Activated CD8-positive, alpha-beta memory T cell treated with anti-CD3 and anti-CD28 coated beads, Interleukin-2, amount 50 U/mL, for 4 hours (primary cell): ENCODE data around the gene ATXN3L.

ENCODE experiments used
- DNase-seq: peaks from one replicate; pipeline ENCODE4 v3.0.0-alpha.2; 2020

Gene ATXN3L

DNA sequence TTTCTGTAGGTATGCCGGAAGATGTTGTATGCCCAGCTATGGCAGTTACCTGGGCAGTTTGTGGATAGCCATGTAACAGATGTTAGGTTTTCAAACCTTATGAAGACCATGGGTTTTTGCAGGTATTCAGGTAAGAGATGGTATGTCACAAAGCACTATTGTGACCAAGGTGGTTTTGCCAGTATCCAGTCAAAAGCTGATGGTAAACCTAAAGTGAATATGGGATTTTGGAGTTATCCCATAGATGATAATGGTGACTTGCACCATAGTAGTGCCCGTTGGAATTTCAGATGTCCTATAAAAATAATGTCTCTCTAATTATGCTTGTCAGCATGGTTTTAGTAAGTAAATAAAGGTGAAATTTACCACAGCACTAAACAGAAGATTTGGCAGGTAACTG is at the start of gene ATXN3L:
ATXN3L (minus strand) TSS at position 101 of the 400 bp plus-strand sequence. CDS start 119 bp downstream, outside the sequence.
- no peak for DNase-seq

DNA sequence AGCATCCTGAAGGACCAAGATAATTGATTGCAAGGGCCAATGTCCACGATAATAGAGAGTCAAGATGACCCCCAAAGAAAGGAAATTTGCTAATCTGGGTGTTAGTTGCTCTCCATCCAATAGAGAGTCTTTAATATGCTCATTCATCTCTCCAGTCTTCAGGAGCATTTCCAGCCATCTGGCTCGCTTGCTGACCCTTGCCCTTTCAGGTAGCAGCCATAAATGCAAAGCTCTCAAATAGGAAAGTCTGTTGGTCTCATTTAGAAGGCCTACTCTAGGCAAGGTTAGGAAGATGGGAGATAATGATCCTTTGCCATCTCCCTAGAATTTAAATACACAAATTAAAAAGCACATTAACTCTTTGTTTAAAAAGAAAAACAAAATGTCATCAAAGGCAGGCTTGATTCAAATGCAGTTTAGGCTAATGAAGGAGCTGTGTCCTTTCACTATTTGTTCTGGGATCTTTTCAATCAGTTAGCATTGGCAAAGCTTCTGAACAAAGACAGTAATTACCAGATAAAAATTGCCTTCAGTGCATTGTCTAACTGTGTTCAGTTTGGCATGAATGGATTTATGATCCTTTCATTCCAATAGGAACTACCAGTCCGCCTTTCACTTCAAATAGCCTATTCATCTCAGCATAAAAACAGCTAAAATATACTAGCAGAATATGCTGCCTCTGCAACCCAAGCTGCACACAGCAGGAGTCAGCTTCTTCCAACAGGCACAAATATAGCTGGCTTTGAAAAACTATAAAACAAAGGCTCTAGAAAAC is 49.6 kb upstream of the ATXN3L start:
- no peak for DNase-seq

DNA sequence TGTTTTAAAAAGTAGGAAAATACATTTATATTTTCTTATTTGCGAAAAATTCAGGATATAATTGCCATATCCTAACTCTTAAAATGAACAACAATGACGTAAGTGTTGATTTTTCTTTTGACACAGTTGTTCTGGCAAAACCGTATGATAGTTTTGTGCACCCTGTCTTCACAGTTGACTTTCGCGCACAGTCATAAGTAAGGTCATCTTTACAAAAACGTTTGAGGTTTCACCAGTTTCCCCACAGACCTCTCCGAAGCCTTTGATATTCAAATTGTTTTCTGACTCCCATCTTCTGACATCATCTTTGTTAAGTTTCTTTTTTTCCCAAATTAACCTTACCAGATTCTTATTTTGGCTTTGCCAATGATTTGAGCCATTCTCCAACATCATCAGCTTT is 48.1 kb upstream of the ATXN3L start:
- DNase-seq: no peak

DNA sequence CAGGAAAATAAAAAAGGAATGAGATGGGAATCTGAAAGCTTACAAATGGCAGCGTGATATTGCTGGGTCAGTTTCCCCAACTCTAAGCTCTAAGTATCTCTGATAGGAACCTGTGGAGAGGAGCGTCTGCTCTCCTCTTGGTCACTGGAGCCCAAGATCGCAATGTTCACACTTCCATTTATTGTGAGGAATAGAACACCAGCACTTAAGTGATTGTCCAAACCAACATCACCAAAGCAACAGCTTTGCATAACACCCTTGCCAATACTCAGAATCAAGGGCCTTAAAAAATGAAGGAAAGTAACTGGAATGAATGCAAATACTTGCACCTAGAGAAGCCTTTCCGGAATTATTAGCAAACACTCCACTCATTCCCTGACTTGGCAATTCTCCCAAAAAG is 46.8 kb upstream of the ATXN3L start:
- no peak for DNase-seq

DNA sequence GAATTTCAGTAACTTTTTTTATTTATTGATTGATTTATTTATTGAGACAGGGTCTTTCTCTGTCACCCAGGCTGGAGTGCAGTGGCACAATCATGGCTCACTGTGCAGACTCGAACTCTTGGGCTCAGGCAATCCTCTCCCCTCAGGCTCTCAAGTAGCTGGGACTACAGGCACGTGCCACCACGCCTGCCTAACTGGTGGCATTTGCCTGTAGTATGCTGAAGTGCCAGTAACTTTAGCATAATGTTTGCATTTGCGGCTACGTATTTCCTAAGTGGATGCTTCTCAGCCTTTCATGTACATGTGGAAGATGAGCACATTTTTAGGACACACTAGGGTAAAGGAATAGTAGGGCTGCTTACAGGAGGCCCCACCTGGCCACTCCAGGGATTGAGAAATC is 45.3 kb upstream of the ATXN3L start:
- DNase-seq: no peak

DNA sequence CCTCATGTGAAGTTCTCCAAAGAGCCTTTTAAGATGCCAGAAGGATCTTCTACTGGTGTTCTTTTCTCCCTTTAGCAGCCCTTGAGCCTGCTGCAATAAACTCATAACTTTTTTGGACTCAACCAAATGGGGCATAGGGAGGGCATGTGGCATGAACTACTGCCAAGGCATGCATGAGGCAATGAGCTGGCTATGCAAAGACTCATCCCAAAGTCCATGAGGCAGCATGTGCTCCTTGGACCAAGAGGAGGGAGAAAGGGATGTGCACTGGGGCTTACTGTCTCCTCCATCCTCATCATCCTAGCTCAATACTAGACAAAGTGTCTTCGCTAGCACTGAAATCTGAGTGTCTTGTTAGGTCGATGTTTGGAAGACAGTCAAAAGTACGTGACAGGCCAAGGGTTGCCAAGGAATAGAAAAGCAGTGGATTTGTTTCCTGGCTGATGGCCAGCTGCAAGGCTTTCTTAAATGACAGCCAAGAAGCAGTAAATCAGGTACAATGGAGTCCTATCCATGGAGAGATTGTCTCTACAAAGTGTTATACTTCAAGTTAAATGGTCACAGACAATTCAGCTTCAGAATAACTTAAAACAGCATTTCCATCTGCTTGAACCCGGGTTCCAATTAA is 44.5 kb upstream of the ATXN3L start:
- DNase-seq: no peak

DNA sequence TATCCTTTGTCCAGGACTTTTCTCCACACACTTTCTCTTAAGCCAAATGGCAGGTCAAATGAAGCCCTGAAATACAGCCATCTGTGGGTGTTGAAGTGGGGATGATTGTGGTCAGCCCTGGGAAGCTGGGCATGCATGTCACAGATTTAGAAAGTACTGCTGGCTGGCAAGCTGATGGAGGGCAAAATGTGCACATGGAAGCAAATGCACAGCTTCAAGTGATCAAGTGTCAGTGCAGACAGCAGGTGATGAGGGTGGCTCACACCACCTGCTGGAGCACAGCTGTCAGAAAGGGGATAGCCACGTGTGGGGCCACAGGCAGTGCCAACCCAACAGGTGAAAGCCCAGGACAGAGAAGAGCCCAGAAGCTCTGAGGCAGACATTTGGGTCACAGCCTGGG is 40.3 kb upstream of the ATXN3L start:
- no peak for DNase-seq

DNA sequence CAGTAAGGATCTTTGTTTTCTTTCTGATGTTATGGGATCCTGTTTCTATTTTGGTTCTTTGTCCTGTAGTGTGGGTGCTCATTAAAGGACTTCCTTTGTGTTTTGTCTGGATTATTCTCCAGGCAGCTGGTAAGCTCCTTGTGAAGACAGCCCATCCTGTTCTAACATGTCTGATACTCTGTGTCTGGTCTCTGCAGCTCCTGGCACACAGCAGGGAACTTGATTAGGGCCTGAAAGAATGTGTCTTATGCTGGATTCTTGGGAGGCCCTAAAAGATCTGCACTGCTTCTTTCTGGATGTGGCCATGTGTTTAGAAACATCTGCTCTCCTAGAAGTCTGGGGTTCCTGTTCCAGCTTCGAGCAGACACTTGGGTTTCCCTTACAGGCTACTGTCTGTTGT is 38.1 kb upstream of the ATXN3L start:
- DNase-seq: no peak

DNA sequence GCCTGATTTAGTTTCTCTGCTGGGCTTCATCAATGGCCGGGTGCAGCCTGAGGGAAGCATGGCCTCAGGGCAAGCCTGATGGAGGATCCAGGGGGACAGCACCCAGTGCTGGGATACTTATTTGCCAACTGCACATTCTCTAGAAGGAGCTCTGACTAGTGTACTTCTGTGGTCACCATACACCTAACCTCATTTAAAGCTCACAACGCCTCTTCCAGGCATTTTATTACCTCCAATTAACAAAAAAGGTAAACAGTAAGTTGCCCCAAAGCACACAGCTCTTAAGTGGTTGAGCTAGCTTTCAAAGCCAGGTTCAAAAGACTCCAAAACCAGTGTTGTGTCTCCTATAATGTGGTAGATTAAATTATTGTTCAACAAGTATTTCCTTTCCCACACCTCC is 26.8 kb upstream of the ATXN3L start:
- DNase-seq: no peak

DNA sequence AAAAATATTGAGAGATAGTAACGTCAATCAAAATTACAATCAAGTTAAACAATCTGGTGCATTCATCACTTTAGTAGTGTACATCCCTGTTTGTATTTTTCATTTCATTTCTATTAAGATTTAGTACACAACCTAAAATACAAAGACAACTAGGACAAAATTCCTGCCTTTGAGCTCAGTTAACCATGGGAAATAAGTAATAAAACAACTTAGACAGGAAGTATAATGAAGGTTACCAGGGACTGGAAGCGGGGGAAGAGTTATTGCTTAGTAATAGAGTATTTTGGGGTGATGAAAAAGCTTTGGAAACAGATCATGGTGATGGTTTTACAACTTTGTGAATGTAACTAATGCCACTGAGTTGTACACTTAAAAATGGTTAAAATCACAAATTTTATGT is 25.6 kb upstream of the ATXN3L start:
- no peak for DNase-seq

DNA sequence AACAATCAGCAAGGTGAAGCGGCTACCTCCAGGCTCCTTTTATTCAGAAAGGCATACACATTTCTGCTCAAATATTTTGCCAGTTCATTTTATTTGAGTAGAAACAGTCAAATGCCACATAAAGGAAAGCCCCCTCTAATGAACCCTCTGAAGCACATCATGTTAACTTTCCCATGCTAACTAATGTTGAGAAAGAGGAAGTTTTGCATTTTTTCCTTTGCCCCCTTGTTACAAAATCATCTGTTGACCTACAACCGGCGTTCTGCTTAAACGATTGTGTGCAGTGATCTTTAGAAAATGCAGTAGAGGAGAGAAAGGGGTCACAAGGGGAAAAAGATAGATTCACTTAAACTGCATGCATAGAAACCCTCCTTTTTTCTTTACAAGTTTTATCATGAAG is 25.2 kb upstream of the ATXN3L start:
- DNase-seq: no peak

DNA sequence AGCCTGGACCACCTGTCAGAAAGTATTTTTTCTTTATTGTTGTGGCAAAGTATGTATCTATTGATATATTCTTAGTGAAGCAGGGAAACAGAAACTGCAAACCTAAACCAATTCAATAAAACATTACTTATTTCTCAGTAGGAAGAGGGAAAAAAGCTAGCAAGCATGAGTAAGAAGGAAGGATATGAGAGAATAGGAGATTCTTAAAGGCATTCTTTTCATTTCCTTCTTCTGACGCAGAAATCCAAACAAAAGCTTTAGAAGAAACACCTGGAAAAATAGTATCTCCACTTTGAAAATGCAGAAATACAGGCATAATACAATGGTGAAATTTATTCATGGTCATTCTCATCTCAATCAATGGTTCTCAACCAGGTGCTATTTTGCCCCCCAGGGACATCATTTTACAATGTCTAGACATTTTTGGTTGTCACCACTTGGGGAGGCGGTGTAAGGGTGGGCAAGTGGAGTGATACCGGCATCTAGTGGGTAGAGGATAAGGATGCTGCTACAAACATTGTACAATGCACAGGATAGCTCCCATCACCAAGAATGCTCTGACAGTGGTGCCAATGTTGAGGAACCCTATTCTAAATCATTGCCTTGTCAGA is 21.7 kb upstream of the ATXN3L start:
- DNase-seq: no peak

DNA sequence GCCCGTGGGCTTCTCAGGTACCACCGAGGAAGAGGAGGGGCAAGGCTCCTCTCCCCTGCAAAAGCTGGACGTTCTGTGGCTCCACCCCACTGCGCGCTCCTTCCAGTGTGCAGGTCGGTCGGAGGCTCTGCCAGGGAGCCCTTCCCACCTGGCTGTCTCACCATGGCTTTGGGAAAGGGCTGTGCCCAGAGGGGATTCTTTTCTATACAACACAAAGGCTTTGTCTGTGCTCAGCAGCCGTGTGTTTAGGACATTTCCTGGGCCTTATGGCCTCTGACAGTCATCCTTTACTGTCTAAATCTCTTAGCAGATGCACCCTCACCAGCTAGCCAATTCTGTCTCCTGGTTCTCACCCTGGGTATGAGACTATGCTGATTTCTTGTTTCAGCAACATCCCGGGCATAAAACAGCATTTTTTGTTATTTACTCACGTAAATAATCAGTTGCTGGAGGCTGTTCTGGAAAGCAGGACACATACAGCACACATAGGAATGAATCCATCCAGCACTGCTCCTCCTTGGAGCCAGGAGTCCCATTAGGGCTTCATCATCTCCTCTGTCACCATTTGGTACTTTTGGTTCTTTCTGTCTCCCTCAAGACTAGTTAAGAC is 20.4 kb upstream of the ATXN3L start:
- DNase-seq: no peak

DNA sequence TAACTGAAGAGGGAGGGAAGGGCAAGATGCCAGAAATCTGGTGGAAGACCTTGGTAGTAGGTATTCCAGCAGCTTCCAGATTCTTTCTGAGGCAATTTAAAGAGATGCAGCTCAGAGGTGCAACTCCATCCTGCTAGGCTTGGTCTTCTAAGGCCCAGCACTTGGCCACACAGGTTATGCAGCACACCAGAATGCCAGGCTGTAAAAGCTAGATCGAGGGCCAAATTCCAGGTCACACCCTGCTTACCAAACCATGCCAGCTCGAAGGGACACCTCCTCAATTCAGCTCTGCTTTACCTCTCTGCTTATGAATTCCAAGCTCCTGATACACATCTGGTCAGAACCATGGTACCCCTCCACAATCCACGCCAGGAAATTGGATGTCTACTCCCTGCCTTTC is 19.8 kb upstream of the ATXN3L start:
- no peak for DNase-seq

DNA sequence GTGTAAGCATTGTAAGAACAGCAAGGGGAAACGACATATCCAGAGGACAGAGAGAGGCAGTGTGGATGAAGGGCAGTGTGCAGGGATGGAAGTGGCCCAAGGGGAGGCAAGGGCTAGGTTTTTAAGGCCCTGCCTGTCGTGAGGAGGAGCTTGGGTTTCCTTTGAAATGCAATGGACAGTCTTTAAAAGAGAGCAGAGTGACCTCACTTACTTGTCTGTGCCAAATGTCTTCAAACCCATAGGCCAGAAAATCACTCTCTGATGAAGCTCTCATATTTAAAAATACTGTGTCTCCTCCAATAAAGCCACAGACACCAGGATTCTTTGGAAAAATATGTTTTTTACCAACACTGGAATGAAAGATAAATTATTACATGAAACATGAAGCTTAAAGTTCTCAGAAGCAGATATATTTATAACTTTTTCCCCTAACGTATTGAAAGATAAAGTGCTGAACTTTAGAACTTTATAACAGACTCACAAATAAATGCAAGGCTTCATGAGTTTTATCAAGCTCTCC is 19.2 kb upstream of the ATXN3L start:
- DNase-seq: no peak

DNA sequence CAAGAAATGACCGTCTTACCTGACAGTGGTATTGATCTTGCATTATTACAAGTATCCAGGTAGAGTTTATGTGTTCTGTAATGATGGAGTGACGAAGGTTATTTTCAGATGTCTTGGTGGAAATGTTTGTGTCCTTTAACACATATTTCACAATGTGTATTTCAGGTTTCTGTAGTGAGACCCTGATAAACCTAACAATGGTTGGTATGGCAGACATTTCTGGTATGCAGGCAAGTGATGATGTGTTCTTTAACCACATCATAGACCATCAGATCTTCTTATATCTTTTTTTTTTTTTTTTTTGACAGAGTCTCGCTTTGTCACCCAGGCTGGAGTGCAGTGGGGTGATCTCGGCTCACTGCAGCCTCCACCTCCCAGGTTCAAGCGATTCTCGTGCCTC is 14.6 kb upstream of the ATXN3L start:
- no peak for DNase-seq

DNA sequence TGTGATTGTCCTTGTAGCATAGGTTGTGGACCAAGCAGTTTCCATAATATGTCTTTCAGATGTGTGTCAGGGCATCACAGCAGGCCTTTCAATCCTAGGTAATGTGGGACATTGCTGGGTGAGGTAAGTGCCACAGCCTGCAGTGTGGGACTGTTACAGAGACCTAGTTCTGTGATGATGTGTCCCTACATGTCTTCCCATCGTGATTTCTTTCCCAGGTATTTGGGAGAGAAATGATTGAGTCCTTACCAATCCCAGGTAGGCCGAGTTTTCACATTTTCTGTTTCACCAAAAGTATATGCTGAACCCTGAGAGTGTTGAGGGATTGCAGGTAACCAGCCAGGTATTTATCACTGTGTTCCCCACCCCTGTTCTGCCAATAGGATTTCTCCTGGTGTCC is 10.6 kb upstream of the ATXN3L start:
- no peak for DNase-seq

DNA sequence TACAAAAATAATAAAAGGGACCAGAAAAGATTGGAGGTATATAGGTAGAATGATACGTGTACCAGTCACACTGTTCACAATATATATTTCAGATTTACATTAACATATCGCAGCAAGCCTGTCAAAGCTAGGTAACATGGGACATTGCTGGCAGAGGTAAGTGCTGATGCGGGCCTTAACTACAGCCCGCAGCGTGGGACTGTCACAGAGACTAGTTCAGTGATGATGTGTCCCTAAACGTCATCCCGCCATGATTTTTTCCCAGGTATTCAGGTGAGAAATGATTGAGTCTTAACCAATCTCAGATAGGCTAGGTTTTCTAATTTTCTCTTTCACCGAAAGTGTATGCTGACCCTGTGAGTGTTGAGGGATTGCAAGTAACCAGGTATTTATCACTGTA is 7.8 kb upstream of the ATXN3L start:
- no peak for DNase-seq

DNA sequence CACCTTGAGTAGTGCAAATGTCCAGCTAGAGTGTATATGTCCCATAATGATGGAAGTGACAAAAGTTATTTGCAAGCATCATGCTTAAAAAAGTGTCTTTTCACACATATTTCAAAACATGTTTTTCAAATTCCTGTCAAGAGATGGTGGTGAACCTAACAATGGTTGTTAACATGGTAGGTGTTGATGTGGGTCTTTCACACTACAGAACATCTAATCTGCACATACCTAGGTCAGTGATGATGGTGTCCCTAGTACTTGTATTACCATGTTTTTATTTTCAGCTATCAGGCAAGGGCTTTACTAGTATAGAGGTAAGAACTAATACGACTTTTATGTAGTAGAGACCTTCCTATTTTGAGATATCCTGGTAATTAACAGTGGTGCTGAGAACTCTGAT is 3.4 kb upstream of the ATXN3L start:
- DNase-seq: no peak

DNA sequence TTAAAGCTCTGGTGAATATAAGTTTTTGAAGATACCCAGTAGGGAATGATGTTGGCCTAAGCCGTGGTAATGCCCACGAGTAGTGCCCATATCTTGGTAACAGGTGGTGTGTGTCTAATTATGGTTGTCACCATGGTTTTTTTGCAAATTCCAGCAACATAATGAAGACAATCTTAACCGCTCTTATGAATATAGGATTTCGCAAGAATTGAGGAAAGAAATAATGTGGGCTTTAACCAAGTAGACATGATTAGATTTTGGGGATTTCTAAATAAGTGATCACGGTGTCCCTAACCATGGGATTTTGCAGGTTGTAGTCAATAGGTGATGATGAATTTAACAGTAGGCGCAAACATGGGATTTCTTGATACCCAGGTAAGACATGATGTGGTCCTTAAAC is 2.5 kb downstream of the ATXN3L start:
- no peak for DNase-seq

DNA sequence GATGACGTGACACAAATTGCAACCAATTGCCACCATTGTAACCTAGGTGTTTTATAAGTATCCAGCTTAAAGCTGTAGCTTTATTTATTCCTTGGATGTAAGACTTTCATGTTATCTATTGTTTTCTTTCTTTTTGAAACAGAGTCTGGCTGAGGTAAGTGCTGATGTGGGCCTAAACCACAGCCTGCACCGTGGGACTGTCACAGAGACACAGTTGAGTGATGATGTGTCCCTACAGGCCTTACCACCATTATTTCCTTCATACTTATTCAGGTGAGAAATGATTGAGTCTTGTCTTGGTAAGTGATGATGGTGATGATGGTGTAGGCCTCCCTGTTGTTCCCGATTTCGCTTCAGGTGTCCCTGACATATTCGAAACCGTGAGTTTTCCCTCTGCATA is 8.3 kb downstream of the ATXN3L start:
- no peak for DNase-seq

DNA sequence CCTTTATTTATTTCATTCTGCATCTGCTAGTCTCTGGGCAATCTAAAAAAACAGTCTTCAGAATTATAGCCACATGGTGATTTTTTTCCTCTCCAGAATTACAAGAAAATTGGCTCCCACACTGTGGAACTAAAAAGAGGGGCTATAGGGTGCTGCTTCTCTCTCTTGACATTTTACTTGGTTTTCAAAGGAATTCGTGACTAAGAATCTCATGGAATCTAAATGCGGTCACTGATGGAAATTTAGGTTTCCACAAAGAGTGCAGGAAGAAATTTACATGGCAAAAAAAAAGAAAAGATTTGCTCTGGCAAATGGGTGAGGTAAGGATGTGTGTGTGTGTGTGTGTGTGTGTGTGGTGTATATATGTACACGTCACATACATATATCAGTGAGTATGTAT is 10.2 kb downstream of the ATXN3L start:
- no peak for DNase-seq

DNA sequence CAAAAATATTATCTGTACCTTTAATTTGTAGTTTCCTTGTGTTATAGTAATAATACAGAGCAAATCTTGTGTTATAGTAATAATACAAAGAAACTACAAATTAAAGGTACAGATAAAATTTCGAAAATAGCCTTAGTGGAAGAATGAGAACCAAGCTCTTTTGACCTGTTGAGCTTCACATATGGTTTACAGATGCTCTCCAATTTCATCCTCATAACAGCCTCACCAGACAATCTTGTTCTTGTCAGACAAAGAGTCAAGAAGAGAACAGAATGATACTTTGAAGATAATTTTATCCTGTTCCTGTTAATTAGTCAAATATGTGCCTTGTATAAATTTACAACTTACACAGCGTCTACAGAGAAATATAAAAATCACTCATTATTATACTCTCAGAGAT is 12.8 kb downstream of the ATXN3L start:
- no peak for DNase-seq

DNA sequence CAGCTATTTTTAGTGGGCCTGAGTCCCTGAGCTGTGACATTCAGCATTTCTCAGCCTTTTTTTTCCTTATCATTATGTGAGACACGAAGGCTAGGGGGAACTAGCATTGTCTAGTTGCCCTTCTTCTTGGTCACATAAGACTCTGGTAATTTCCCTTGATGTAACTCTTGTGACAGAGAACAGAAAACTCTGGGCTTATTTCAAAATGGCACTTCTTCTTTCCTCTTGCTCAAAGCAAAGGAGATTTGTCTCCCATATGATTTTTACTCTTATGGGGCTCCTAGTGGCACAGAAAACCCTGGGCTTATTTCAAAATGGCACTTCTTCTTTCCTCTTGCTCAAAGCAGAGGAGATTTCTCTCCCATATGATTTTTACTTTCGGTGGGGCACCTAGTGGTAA is 14.7 kb downstream of the ATXN3L start:
- DNase-seq: no peak
